Psoas muscle (tissue), 8 donors: ENCODE results near the gene AMBRA1. TPM values are rescaled to one million over a fixed set of nuclear protein-coding genes. Genes with fewer than 3 reads are reported as not detected.
A peak's percentile ranks its signal among the peaks of the same experiment; 100 is the strongest.

ENCODE experiments used
- ATAC-seq, 4 donors: fragments of 200-7000 bp; cut with Tn5 transposase; one replicate each; pipeline ENCODE4 v1.9.1; 2020; ENCODE audit warnings: moderate library complexity in 3 of 4, mild to moderate bottlenecking in 2 of 4
- DNase-seq, 2 donors: peaks; one replicate each; pipeline ENCODE4 v3.0.0-alpha.2; 2020
- H3K27ac ChIP-seq: fragments of 200-600 bp; one replicate; pipeline ENCODE4 v1.8.0; 2022
- H3K27me3 ChIP-seq, 3 donors: fragments of 200-600 bp in 1 of 3; one replicate each; pipeline versions ENCODE4 v1.6.1 to v1.8.0; 2013 to 2022; ENCODE audit warnings: low read length in 2 of 3, mild to moderate bottlenecking in 2 of 3, moderate library complexity in 1 of 3; ENCODE audit not compliant: insufficient read depth in 3 of 3
- H3K36me3 ChIP-seq, 2 donors: fragments of 200-600 bp in 1 of 2; one replicate each; pipeline versions ENCODE4 v1.6.1 to v1.8.0; 2013 to 2022; ENCODE audit warnings: low read depth in 1 of 2, mild to moderate bottlenecking in 1 of 2, moderate library complexity in 1 of 2; ENCODE audit not compliant: insufficient read depth in 1 of 2
- H3K4me1 ChIP-seq: fragments of 200-600 bp; one replicate; pipeline ENCODE4 v1.8.0; 2022
- H3K4me3 ChIP-seq: fragments of 200-600 bp; one replicate; pipeline ENCODE4 v1.8.0; 2022; ENCODE audit warnings: mild to moderate bottlenecking
- H3K9me3 ChIP-seq: fragments of 200-600 bp; one replicate; pipeline ENCODE4 v1.8.0; 2022
- WGBS, 3 donors: extraction: QIAGEN DNeasy Blood & Tissue Kit; methylation state at CpG; one replicate each; pipeline versions ENCODE4 v1.1.6 to v1.1.7; 2013; 5-methylcytosine and 5-hydroxymethylcytosine counted together
- intact Hi-C, 2 donors: fragments of 100-400 bp; cut with DNase I; formaldehyde crosslinking; loops; one replicate each; pipeline versions ENCODE4 v1.11.0 to v1.14.2; 2022
- polyA plus RNA-seq, 3 donors: library from polyadenylated mRNA; stranded (reverse); fragments of 200-250 nt; gene quantifications; one replicate each; pipeline ENCODE4 v1.2.3, GENCODE V29; 2013
- total RNA-seq, 4 donors: library from RNA; stranded (reverse); fragmentation: NEBNext Ultra II Directional in 2 of 4; extraction: Animal tissue kit (Norgen Biotek cat#: 25700) in 2 of 4; gene quantifications; one replicate each; pipeline versions ENCODE4 v1.2.1 to v1.2.4, GENCODE V29; 2021 to 2023
- TF ChIP-seq, protein P1 (sequence below): fragments of 200-600 bp; IDR thresholded peaks from one replicate; pipeline ENCODE4 v1.8.0; 2022; ENCODE audit warnings: antibody characterized with exemption
- donor health status: healthy with polysubstance abuse.
- donor health status: DM: no; HTN: no; CAD: no; lungs with moderate emphysema.
- donor health status: Bipolar disorder and iron deficiency.
- donor health status: healthy.
- donor health status: DM: yes; HTN: yes; CAD: no.
- donor health status: DM: no; HTN: no; CAD: no.
- donor health status: DM: no; HTN: no; CAD: no.
- donor health status: DM: yes; HTN: yes; CAD: no.

Gene AMBRA1
- total and polyA plus RNA-seq, 7 donors, result 5.1 to 23.5 (median 10.8) TPM

DNA sequence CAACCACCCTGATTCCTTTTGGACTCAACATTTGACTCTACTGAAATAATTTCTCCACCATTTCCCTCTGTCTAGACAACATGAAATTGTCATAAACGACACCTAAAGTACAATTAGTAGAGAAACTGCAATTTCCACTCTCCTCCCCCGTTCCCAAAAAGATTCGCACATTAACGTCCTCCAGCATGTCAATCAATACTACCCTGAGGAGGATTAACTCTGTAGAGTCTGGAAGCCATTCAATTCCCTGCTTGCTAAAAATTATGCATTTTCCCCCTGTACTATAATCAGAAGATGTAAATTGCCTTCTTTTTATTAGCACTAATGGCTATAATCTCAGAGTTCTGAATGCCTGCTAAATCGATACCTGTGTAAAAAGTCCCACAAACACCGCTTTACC lies 70.5 kb downstream of the AMBRA1 start:
- WGBS, 3 donors, result 64 to 76% (median 68%) methylated on average over 6 of the region's 6 CpGs
- Histone ChIP-seq H3K4me3 (no peak overlapping the region), H3K27ac (no peak overlapping the region), H3K4me1 (peaks cover 30% of the 10 kb centered on the region), H3K27me3 (no peaks in the 10 kb centered on the region), H3K9me3 (peaks cover 4% of the 10 kb centered on the region), H3K36me3 (no peaks in the 10 kb centered on the region)
- TF ChIP-seq, protein P1, sequence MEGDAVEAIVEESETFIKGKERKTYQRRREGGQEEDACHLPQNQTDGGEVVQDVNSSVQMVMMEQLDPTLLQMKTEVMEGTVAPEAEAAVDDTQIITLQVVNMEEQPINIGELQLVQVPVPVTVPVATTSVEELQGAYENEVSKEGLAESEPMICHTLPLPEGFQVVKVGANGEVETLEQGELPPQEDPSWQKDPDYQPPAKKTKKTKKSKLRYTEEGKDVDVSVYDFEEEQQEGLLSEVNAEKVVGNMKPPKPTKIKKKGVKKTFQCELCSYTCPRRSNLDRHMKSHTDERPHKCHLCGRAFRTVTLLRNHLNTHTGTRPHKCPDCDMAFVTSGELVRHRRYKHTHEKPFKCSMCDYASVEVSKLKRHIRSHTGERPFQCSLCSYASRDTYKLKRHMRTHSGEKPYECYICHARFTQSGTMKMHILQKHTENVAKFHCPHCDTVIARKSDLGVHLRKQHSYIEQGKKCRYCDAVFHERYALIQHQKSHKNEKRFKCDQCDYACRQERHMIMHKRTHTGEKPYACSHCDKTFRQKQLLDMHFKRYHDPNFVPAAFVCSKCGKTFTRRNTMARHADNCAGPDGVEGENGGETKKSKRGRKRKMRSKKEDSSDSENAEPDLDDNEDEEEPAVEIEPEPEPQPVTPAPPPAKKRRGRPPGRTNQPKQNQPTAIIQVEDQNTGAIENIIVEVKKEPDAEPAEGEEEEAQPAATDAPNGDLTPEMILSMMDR, result no peak
- intact Hi-C loops, result loop anchor here in 1 of 2 donors (5.0 kb wide), 1 partner anchor 36 kb away; no protein-coding TSS in a partner anchor
- DNase-seq (no peak), ATAC-seq (no peak)

DNA sequence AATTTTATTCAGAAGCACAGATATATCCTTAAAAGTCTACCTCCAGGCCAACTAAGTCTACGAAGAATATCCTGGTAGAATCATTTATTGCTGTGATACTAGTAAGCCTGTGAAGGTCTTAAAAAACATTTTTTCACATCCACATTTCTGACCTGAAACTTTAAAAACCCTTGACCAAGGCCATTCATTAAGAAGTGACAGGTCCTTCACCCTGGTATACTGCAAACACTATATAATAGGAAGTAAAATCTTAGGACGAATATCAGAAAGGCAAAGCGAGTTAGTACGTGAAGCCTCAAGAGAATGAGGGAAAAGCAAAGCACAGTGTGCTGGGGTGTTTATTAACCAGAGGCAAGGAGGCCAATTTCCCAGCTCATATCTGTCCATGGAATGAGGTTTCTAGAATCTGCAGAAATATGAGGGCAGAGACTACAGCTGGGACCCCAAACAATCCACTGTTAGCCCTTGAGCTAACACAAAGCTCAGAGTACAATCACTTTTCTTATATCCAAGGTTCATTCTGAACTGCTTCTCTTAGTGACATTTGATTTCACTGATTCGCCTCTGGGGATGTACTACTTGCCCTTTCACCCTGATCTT lies 71.0 kb downstream of the AMBRA1 start:
- TF ChIP-seq, protein P1, result no peak
- Histone ChIP-seq H3K36me3 (no peaks in the 10 kb centered on the region), H3K27me3 (no peaks in the 10 kb centered on the region), H3K4me3 (no peak overlapping the region), H3K9me3 (peaks cover 4% of the 10 kb centered on the region), H3K4me1 (peaks cover 30% of the 10 kb centered on the region), H3K27ac (no peak overlapping the region)
- ATAC-seq (no peak), DNase-seq (no peak)
- WGBS, 3 donors, result 75 to 86% (median 84%) methylated on average over 5 of the region's 5 CpGs
- intact Hi-C loops, result loop anchor here in 1 of 2 donors (5.0 kb wide), 1 partner anchor 35 kb away; no protein-coding TSS in a partner anchor

DNA sequence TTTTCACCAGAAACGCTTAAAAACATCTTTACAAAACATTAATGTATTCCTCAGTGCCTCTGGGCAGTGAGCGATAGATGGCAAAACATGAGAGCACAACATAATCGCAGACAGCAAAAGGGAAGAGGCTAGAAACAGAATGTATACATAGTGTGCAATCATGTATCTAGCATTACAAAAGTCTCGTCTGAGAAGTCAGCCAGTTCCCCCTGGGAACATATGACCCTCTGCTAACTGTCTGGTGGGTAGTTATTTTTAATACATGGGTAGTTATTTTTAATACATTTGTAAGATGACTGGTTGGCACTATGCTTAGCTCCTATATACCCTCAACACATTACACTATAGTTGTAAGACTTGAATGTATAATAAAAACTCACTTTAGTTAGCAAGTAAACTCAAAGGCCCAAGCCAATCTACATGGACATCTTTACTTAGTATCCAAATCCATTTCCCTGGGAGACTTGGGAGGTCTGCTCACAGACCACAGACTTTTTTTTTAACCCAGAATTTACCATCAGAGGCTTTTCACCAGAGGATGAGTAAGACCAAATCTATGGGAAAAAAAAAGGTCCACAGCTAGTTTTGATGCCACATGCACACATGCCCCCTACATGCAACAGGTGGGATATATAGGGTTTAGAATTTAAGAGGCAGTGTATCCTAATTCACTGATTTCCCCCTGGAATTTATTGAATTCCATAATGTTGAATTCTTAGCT lies 71.7 kb downstream of the AMBRA1 start:
- Histone ChIP-seq H3K36me3 (no peaks in the 10 kb centered on the region), H3K27me3 (no peaks in the 10 kb centered on the region), H3K4me3 (no peak overlapping the region), H3K4me1 (peaks cover 30% of the 10 kb centered on the region), H3K27ac (no peak overlapping the region), H3K9me3 (peaks cover 4% of the 10 kb centered on the region)
- intact Hi-C loops, result loop anchor here in 1 of 2 donors (5.0 kb wide), 1 partner anchor 35 kb away; no protein-coding TSS in a partner anchor
- peak in 3 of 4 donors; percentile 49 to 82 (median 77) for ATAC-seq
- no peak for DNase-seq
- TF ChIP-seq, protein P1, result no peak
- 62 to 73% (median 68%) methylated on average over 4 of the region's 4 CpGs for WGBS, 3 donors

DNA sequence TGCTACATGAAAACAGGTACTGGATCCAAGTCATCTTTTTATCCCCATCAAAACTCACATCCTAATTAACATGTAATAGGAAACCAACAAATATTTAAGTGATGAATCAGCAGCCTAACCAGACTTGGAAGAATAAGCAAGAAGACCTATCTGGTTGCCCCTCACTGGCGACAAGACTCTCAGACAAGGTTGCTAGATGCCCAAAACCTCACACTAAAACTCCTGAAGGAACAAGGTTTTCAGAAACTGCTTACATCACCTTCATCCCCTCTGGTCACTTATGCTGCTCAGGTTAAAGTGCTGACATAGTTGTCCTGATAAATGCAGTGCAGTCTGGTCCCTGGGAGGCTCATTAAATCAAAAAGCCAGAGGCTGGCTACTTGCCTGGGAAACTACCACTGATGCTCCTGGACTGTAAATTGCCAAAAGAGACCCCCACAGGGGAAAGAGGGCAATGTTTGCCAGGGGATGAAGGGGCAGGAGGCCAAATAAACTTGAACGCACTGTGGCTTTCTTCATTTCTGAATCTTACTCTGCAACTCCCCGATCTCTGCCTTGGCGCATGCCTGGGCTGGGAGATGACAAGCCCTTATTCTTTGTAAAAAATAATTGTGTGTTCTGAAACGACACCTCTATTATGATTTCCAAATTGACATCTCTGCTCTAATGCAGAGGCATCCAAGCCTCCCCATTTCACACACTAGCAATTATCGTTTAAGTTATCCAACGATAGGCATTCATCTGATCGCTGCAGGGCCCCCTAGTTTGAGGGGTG lies 72.7 kb downstream of the AMBRA1 start:
- ATAC-seq, result peak in 1 of 4 donors; percentile 29
- TF ChIP-seq, protein P1, result no peak

More for the DNA sequence above, 72.7 kb downstream of the AMBRA1 start:
- Histone ChIP-seq H3K36me3 (no peaks in the 10 kb centered on the region), H3K4me3 (no peak overlapping the region), H3K4me1 (peaks cover 30% of the 10 kb centered on the region), H3K9me3 (no peaks in the 10 kb centered on the region), H3K27ac (no peak overlapping the region), H3K27me3 (no peaks in the 10 kb centered on the region)
- DNase-seq, result no peak
- 78 to 86% (median 79%) methylated on average over 8 of the region's 8 CpGs for WGBS, 3 donors
- intact Hi-C loops, result loop anchor here in 1 of 2 donors (5.0 kb wide), 1 partner anchor 34 kb away; no protein-coding TSS in a partner anchor
